Smooth muscle cell (in vitro differentiated cells): ENCODE results near the gene ROR1. TPM values are rescaled to one million over a fixed set of nuclear protein-coding genes. Genes with fewer than 3 reads are reported as not detected.

Source experiments
- DNase-seq: peaks from one replicate; lab custom pipeline; 2025; ENCODE audit not compliant: unreplicated experiment; lab: John Stamatoyannopoulos, UW
- H2AFZ ChIP-seq: fragments of 200-600 bp; sonication (generic); 2 replicates; pipeline ENCODE4 v1.6.0; 2016; ENCODE audit warnings: antibody characterized with exemption, low read depth, mild to moderate bottlenecking
- H3F3A ChIP-seq: fragments of 200-600 bp; sonication (generic); 2 replicates; pipeline ENCODE4 v1.6.0; 2017; ENCODE audit warnings: antibody characterized with exemption, low read depth
- H3K27ac ChIP-seq: fragments of 200-600 bp; sonication (generic); 2 replicates; pipeline ENCODE4 v1.5.1; 2016; ENCODE audit warnings: low read depth, mild to moderate bottlenecking
- H3K27me3 ChIP-seq: fragments of 200-600 bp; sonication (generic); 2 replicates; pipeline ENCODE4 v1.6.1; 2016; ENCODE audit warnings: low read depth, mild to moderate bottlenecking
- H3K36me3 ChIP-seq: fragments of 200-600 bp; sonication (generic); 2 replicates; pipeline ENCODE4 v1.5.1; 2016; ENCODE audit warnings: low read depth
- H3K4me1 ChIP-seq: fragments of 200-600 bp; sonication (generic); 2 replicates; pipeline ENCODE4 v1.5.1; 2016; ENCODE audit warnings: low read depth
- H3K4me2 ChIP-seq: fragments of 200-600 bp; sonication (generic); 2 replicates; pipeline ENCODE4 v1.6.0; 2016; ENCODE audit warnings: mild to moderate bottlenecking
- H3K4me3 ChIP-seq: fragments of 200-600 bp; sonication (generic); 2 replicates; pipeline ENCODE4 v1.5.1; 2016; ENCODE audit warnings: mild to moderate bottlenecking
- H3K79me2 ChIP-seq: fragments of 200-600 bp; sonication (generic); 2 replicates; pipeline ENCODE4 v1.6.0; 2016; ENCODE audit warnings: low read depth, mild to moderate bottlenecking
- H3K9ac ChIP-seq: fragments of 200-600 bp; sonication (generic); 2 replicates; pipeline ENCODE4 v1.6.0; 2016; ENCODE audit warnings: low read depth
- H3K9me3 ChIP-seq: fragments of 200-600 bp; sonication (generic); replicated peaks from 2 replicates; pipeline ENCODE4 v1.5.1; 2016; ENCODE audit warnings: low read depth
- H4K20me1 ChIP-seq: fragments of 200-600 bp; sonication (generic); 2 replicates; pipeline ENCODE4 v1.6.0; 2016; ENCODE audit warnings: low read depth
- WGBS: methylation state at CpG from one replicate; pipeline ENCODE4 v1.1.7; 2016; ENCODE audit warnings: low lambda C conversion rate; 5-methylcytosine and 5-hydroxymethylcytosine counted together
- polyA plus RNA-seq: library from polyadenylated mRNA; unstranded; fragments of >200 nt; fragmentation: Nextera tagmentation; extraction: Ambion mirVana; gene quantifications from 2 replicates; pipeline ENCODE4 v1.2.1, GENCODE V29; 2016
- total RNA-seq: library from RNA; depleted of rRNA; stranded (reverse); fragments of >200 nt; gene quantifications from 2 replicates; pipeline ENCODE4 v1.2.3, GENCODE V29; 2014
- TF ChIP-seq, protein P1 (sequence below): fragments of 200-600 bp; sonication (generic); IDR thresholded peaks from 2 replicates; pipeline ENCODE4 v1.5.1; 2017; ENCODE audit warnings: borderline replicate concordance, mild to moderate bottlenecking, antibody characterized with exemption; ENCODE audit not compliant: insufficient read depth, poor library complexity, severe bottlenecking

ROR1 gene
- total and polyA plus RNA-seq, 2 experiments from 2014 or later: 3.3 to 7.2 TPM

DNA sequence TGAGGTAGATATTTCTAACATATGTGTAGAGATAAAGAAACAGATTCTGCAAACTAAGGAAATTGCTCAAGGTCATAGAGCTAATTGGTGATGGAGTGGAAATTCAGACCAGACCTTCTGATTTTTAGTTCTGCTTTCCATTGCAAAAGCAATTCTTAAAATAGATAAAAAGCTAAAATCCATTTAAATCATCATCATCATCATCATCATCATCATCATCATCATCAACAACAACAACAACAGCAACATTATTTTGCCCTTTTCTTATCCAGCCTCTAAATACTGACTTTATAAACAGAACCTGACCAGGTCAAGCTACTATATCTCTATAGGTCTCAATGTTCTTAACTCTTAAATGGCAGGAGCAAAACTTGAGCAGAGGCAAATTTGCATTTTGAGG lies 14.0 kb upstream of the ROR1 start:
- H3K79me2 ChIP-seq: no peaks in the 10 kb centered on the region
- no peaks in the 10 kb centered on the region for H3K27me3 ChIP-seq
- H3F3A ChIP-seq: no peaks in the 10 kb centered on the region
- TF ChIP-seq, protein P1, sequence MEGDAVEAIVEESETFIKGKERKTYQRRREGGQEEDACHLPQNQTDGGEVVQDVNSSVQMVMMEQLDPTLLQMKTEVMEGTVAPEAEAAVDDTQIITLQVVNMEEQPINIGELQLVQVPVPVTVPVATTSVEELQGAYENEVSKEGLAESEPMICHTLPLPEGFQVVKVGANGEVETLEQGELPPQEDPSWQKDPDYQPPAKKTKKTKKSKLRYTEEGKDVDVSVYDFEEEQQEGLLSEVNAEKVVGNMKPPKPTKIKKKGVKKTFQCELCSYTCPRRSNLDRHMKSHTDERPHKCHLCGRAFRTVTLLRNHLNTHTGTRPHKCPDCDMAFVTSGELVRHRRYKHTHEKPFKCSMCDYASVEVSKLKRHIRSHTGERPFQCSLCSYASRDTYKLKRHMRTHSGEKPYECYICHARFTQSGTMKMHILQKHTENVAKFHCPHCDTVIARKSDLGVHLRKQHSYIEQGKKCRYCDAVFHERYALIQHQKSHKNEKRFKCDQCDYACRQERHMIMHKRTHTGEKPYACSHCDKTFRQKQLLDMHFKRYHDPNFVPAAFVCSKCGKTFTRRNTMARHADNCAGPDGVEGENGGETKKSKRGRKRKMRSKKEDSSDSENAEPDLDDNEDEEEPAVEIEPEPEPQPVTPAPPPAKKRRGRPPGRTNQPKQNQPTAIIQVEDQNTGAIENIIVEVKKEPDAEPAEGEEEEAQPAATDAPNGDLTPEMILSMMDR: no peak
- H3K4me1 ChIP-seq: no peaks in the 10 kb centered on the region
- no peak overlapping the region for H3K4me3 ChIP-seq
- no peaks in the 10 kb centered on the region for H3K9me3 ChIP-seq
- no peak for DNase-seq
- H3K4me2 ChIP-seq: no peak overlapping the region
- H3K27ac ChIP-seq: no peak overlapping the region
- H2AFZ ChIP-seq: no peak overlapping the region
- no peaks in the 10 kb centered on the region for H4K20me1 ChIP-seq
- no peak overlapping the region for H3K9ac ChIP-seq
- no peaks in the 10 kb centered on the region for H3K36me3 ChIP-seq

DNA sequence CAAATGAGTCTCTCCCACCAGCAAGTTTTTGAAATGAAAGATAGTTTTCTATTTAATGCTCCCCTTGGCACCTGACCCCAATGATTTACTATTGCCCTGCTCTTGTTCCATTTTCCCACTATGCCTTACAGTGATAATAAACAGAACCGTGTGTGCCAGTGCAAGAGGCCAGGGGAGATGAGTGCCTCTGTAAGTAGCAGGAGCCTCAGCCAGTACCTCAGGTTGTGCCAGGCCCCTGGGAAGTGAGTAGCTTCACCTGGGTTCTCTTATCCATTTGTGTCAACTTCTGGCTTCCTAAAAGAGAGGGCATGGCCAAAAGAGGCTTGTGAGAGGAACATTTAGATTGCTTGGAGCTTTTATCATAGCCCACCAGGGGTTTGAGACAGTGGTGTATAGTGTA lies 3.4 kb upstream of the ROR1 start:
- H3K4me3 ChIP-seq: no peak overlapping the region
- H3K27me3 ChIP-seq: no peaks in the 10 kb centered on the region
- no peak overlapping the region for H3K4me2 ChIP-seq
- DNase-seq: no peak
- no peak overlapping the region for H3K27ac ChIP-seq
- no peak overlapping the region for H2AFZ ChIP-seq
- H3K36me3 ChIP-seq: no peaks in the 10 kb centered on the region
- H3K79me2 ChIP-seq: no peaks in the 10 kb centered on the region
- TF ChIP-seq, protein P1: no peak
- 79% methylated on average over 1 of the region's 1 CpG for WGBS
- no peaks in the 10 kb centered on the region for H3F3A ChIP-seq
- H3K4me1 ChIP-seq: peaks cover 4% of the 10 kb centered on the region
- no peak overlapping the region for H3K9ac ChIP-seq
- H4K20me1 ChIP-seq: no peaks in the 10 kb centered on the region
- H3K9me3 ChIP-seq: no peaks in the 10 kb centered on the region

DNA sequence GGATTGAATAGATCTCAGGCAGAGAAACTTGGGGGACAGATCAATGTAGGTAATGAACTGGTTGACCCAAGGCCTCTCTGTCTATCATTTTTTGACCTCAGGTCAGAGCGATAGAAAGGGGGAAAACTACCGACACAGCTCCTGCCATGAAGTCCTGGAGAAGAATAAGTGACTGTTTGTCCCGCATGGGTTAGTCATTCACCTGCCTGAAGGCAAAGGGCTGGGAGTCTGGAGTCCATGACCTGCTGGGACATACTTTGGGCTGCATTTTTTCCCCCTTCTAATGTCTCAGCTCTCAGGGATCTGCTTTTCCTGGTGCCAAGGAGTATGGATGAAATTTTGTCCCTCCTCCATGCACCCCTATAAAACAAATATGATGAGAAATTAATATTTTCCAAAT lies 1.6 kb upstream of the ROR1 start:
- no peak overlapping the region for H2AFZ ChIP-seq
- H3K4me1 ChIP-seq: peaks cover 16% of the 10 kb centered on the region
- H3K9ac ChIP-seq: no peak overlapping the region
- H3K27ac ChIP-seq: no peak overlapping the region
- H3K27me3 ChIP-seq: no peaks in the 10 kb centered on the region
- no peaks in the 10 kb centered on the region for H3K9me3 ChIP-seq
- H3F3A ChIP-seq: no peaks in the 10 kb centered on the region
- TF ChIP-seq, protein P1: no peak
- no peaks in the 10 kb centered on the region for H4K20me1 ChIP-seq
- no peak overlapping the region for H3K4me2 ChIP-seq
- H3K4me3 ChIP-seq: no peak overlapping the region
- 81% methylated on average over 3 of the region's 3 CpGs for WGBS
- H3K79me2 ChIP-seq: peaks cover 16% of the 10 kb centered on the region
- no peak for DNase-seq
- H3K36me3 ChIP-seq: no peaks in the 10 kb centered on the region

DNA sequence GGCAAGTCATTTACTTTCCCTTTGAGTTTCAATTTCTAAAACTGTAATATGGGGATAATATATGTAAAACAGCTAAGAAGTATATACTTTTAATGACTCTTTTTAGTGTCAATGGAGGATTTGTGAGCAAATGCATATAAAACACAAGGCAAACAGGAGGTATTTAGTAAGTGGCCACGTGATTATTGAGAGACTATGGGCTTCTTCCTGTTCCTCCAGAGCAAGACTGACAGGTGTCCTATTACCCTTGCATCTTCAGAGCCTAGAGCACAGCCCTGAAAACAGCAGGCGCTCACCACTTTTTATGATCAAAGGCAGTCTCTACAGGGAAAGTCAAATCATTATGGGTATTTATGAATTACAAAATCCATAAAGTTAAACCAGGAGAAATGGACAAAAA lies 941 bp upstream of the ROR1 start:
- DNase-seq: no peak
- WGBS: 47% methylated on average over 2 of the region's 2 CpGs
- TF ChIP-seq, protein P1: no peak
- H3K9me3 ChIP-seq: no peaks in the 10 kb centered on the region
- H3K27me3 ChIP-seq: no peaks in the 10 kb centered on the region
- no peak overlapping the region for H3K4me3 ChIP-seq
- no peak overlapping the region for H3K27ac ChIP-seq
- peaks cover 23% of the 10 kb centered on the region for H3K4me1 ChIP-seq
- no peak overlapping the region for H3K9ac ChIP-seq
- no peaks in the 10 kb centered on the region for H4K20me1 ChIP-seq
- no peak overlapping the region for H2AFZ ChIP-seq
- no peak overlapping the region for H3K4me2 ChIP-seq
- H3K79me2 ChIP-seq: peaks cover 20% of the 10 kb centered on the region
- no peaks in the 10 kb centered on the region for H3K36me3 ChIP-seq
- peaks cover 4% of the 10 kb centered on the region for H3F3A ChIP-seq
